ENCODE data around the gene PPP1R3G.
"Not testable (repeated sequence)": the region's sequence is repeated elsewhere in the genome, so short reads cannot be mapped to it uniquely, and the experiment has no call there.

PPP1R3G gene

DNA sequence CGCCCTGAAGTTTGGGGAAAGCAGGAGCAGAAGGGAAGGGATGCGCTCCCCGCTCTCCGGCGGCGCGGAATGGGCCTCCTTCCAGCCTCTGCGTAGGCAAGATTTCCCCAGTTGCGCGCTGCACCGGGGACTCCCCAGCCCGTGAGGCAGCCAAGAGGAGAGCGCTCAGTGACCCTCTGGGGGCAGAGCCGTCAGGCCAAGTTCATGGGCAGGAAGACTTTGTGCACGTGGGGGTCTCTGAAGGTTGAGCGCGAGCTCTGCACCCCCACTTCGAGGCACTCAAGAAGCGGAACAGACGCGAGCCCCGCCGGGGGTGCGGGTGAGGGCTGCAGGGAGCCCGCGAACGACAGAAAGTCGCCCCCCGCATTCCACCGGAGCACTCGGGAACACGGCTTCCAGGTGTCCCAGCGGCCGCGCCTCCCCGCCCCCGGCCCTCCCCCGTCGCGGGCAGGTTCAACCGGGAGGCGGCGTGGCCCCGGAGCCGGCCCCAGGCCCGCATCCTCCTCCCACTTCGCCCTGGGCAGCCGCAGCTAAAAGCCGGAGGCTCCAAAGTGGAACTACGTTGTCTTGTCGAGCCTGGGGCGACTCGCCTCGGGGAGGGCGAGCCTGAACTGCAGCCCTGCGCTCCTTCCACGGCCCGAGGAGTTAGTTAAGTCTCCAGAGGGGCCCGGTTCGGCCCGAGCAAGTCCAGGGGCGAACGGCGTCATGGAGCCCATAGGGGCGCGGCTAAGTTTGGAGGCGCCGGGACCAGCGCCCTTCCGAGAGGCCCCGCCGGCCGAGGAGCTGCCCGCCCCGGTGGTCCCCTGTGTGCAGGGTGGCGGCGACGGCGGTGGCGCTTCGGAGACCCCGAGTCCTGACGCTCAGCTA, at the start of gene PPP1R3G:
Gene PPP1R3G (plus strand): TSS at position 561 of the 867 bp plus-strand sequence. CDS start 145 bp downstream, at position 706.
- no peak for DNase-seq (ENCODE audit: extremely low read depth in 1 of 2, low read depth in 1 of 2)

DNA sequence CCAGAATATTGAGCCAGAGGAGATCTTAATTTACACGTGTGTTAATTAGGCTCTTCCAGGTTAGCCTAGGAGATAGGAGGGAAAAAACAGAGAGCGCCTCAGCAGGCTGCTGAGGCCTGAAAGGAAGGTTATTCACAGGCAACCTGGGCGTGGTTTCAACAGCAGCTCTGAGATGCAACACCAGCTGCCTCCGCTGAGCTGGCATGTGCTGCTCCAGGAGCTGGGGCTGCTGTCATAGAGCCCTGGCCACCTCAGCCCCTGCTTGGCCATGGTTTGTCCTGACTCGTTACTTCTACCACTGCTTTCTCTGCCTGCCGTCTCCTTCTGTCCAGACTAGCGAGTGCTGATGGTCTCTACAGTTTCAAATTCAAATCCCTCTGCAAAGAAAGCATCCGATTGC, 48.9 kb upstream of the PPP1R3G start:
- DNase-seq (ENCODE audit: extremely low read depth in 1 of 2, low read depth in 1 of 2): no peak

DNA sequence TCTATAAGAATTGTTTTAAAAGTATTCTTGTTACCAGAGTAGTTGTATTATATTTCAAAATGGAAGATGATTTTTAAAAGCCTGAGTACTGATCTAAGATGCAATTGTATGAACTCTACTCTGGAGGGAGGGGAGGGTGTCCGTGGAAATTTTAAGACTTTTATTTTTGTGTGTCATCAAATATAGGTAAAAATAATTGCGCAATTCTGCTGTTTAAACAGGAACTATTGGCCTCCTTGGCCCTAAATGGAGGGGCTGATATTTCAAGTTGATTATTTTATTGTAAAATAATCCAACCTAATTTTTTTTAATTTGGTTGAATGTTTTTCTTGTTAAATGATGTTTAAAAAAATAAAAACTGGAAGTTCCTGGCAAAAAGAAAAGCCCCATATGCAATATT, 43.2 kb upstream of the PPP1R3G start:
- no peak for DNase-seq (ENCODE audit: extremely low read depth in 1 of 2, low read depth in 1 of 2)

DNA sequence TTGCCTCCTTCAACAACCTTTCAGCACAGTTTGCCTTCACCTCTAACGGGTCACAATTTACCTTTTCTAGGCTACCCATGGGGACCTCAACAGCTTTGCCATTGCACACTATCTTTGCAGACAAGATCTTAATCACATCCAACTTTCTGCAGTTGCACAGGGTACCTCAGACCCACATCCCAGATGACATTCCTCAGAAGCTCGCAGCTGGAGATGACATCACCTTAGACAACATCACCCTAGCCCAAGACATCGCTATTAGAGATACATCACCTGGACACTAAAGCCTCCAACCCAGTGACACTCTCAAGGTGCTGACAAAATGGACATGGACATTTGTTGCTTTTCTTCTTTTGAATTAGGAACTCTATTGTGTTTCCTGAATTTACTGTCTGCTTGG, 42.7 kb upstream of the PPP1R3G start:
- DNase-seq (ENCODE audit: extremely low read depth in 1 of 2, low read depth in 1 of 2): no peak

DNA sequence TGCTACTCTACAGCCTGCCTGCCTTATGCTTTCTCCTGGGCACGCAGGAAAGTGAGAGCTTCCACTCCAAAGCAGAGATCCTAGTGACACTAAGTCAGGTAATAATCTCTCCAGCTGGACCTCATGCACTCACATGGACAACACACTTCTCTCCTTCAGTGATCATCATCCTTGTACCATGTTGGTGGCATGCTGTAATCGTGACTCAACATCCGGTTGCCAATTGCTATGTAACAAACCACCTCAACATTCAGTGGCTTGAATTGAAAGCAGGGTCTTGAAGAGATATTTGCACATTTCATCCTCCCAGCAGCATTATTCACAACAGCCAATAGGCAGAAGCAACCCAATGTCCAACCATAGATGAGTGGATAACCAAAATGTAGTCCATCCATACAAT, 40.3 kb upstream of the PPP1R3G start:
- no peak for DNase-seq (ENCODE audit: extremely low read depth in 1 of 2, low read depth in 1 of 2)

DNA sequence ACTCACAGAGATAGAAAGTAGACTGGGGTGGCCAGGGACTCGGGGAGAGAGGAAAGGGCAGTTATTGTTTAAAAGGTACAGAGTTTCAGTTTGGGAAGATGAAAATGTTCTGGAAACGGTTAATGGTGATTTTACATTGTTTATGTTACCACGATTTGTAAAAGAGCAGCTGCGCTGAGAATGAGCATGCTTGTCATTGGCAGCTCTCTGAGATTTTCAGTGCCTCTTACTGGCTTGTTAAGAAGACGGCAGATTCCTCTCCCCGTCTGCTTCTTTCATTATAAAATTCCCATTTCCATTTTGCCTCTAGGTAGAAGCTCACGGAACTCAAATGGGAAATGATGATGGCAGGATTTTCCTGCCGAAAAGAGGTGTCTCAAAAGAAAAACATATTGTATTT, 39.7 kb upstream of the PPP1R3G start:
- DNase-seq (ENCODE audit: extremely low read depth in 1 of 2, low read depth in 1 of 2): no peak

DNA sequence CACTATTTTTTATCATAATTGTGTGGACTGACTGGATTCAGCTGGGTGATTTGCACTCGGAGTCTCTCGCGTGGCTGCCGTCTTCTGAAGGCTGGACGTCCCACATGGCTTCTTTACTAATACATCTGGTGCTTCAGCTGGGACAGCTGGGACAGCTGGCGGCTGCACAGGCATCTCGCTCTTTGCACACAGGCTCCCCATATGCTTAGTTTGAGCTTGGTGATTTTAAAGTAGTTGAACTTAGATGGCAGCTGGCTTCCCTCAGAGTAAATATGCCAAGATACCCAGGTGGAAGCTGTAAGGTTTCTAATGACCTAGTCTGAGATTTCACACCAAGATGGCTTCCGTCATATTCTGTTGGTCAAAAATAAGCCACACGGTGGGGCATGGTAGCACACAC, 38.7 kb upstream of the PPP1R3G start:
- no peak for DNase-seq (ENCODE audit: extremely low read depth in 1 of 2, low read depth in 1 of 2)

DNA sequence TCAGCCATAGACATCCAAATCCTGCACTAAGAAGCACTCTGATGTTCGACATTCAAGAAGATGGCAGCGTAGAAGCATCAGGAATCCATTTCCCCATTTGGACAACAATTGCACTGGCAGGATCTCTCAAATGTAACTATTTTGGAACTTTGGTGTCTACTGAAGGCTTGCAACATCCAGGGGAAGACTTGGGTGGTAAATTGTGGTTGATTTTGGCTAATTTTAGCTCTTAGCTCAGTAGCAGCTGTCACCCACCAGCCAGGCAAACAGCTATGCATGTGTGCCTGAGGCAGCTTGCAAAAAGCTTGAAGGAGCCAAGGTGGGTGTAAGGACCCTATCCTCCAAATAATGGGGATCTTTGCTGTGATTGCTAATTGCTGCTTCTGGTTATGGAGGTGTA, 35.1 kb upstream of the PPP1R3G start:
- DNase-seq (ENCODE audit: extremely low read depth in 1 of 2, low read depth in 1 of 2): no peak

DNA sequence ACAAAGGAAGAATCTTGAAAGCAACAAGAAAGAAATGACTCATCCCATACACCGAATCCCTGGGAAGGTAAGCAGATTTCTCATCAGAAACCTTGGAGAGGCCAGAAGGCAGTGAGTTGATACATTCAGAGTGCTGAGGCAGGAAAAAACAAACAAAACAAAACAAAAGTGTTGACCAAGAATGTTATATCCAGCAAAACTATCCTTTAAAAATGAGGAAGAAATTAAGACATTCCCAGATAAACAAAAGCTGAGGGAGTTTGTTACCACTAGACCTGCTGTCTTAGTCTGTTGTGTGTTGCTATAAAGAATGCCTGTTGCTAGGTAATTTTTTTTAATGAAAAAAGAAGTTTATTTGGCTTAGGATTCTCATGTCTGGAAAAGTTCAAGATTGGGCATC, 33.7 kb upstream of the PPP1R3G start:
- no peak for DNase-seq (ENCODE audit: extremely low read depth in 1 of 2, low read depth in 1 of 2)

DNA sequence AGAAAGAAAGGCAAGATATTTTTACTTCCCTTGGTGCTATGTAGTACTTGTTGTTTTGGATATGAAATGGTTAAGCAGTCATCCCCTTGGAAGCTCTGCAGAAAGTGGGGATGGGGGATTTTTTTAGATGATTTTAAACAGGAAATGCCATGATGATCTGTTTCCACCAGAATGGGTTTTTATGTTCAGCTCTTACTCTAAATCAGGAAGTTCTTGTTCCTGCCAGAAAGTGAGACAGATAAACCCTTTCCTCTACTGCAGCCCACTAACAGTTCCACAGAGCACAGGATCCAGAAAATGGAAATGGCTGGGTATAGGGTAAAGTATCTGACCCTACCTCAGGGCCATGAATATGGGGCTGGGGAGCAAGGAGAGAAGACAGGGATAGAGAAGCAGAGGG, 32.1 kb upstream of the PPP1R3G start:
- DNase-seq (ENCODE audit: extremely low read depth in 1 of 2, low read depth in 1 of 2): no peak

DNA sequence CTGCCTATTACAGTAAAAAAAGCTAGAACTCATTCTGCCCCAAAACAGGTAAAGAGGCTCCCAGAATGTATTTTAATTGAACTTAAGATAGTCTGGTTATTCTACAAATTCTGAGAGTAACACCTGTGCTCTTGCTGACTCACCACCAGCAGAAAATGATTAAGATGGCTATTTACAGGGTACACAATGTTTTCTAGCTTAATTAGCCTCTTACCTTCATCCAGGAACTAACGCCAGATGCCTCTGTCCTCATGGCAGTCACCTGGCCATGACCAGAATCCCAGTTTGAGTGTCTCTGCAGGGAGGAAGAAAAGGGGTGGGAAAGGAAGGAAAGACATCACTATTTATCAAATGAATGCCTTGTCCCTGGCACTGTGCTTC, 31.3 kb upstream of the PPP1R3G start:
- no peak for DNase-seq (ENCODE audit: extremely low read depth in 1 of 2, low read depth in 1 of 2)

DNA sequence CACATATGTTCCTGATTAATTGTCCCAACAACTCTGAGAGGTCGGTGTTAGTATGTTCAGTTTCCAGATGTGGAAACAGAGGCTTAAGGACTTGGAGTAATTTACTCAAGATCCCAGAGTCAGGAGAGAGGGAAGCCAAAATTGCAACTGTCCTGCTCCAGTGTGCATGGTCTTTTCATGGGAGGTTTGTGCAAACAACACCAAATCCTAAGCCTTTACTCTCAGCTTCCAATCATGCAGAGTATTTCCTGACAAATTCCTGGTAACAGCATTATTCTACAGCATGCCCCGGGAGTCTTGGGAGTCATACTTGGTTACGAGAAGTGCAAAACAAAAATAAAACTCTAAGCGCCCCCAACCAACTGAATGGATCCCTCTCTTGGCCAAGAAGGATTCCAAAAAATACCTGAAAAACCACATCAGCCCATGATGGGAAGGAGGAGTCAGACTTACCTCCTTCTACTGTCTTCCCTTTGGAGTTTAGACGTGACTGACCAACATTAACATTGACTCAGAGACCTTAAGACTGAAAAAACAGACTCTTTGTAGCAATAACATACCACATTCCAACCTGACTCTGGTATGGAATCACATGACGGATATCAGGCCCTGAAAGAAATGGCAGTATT, 30.8 kb upstream of the PPP1R3G start:
- no peak for DNase-seq (ENCODE audit: extremely low read depth in 1 of 2, low read depth in 1 of 2)

DNA sequence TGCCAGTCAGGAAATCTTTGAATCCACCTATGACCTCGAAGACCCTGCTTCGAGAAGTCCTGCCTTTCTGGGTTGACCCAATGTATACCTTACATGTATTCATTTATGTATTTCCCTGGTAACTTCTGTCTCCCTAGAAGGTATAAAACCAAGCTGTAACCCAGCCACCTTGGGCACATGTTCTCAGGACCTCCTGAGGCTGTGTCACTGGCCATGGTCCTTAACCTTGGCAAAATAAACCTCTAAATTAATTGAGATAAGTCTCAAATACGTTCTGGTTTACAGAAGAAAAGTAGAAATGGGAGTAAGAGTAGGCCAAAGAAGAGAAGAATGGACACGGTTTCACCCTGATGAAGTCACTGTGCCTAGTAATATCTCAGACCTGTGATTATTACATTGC, 30.0 kb upstream of the PPP1R3G start:
- no peak for DNase-seq (ENCODE audit: extremely low read depth in 1 of 2, low read depth in 1 of 2)

DNA sequence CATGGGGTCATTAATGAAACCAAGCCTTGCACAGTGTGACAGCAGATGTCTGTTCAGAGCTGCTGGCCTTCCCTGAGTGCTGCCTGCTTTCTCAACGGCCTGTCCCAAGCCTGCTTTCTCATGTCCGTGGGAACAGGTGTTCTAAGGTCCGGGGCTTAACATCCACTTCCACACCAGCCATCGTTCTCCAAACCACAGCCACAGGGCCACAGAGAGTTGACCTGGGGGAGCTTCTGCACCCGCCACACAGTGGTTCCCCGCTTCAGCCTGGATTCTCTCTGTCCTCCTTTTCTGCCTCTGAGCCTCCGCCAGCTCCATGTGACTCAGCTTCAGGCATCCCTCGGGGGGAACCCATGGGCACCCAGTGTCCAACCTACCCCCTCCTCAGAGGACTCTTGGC, 26.9 kb upstream of the PPP1R3G start:
- no peak for DNase-seq (ENCODE audit: extremely low read depth in 1 of 2, low read depth in 1 of 2)

DNA sequence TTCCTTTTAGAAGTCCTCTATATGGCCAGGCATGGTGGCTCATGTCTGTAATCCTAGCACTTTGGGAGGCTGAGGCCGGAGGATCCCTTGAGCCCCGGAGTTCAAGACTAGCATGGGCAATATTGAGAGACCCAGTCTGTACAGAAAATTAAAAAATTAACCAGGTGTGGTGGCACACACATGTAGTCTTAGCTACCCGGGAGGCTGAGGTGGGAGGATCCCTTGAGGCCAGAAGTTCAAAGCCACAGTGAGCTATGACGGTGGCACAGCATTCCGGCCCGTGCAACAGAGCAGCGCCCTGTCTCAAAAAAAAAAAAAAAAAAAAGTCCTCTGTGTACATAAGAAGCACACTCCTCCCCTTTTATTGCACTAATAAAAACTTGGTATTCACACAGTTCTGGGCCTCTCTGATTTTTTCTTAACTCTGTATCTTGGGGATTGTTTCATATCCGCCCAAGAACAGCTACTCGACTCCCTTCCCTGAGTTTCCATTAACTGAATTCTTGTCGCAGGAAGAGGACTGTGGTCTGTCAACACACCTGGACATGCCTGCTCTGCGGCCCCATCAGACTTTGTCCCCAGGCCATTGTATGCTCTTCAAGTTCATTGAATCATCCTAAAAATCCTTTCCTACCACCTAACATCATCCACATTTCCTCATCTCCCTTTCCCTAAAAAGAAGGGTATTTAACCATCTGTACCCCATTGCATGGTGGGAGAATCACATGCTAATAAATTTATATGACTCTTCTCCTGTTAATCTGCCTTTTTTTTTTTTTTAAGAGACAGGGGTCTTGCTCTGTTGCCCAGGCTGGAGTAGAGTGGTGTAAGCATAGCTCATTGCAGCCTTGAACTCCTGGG, 25.9 kb upstream of the PPP1R3G start:
- no peak for DNase-seq (ENCODE audit: extremely low read depth in 1 of 2, low read depth in 1 of 2)

DNA sequence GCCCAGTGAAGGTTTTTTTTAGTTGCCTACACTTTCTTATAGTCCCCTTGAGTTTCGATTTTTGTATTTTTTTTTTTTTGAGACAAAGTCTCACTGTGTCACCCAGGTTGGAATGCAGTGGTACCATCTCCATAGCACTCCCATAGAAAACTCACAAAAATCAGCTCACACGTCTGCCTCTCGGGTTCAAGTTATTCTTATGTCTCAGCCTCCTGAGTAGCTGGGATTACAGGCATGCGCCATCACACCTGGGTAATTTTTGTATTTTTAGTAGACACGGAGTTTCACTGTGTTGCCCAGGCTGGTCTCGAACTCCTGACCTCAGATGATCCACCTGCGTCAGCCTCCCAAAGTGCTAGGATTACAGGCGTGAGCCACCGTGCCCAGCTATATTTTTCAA, 24.7 kb upstream of the PPP1R3G start:
- DNase-seq (ENCODE audit: extremely low read depth in 1 of 2, low read depth in 1 of 2): not testable (repeated sequence)

DNA sequence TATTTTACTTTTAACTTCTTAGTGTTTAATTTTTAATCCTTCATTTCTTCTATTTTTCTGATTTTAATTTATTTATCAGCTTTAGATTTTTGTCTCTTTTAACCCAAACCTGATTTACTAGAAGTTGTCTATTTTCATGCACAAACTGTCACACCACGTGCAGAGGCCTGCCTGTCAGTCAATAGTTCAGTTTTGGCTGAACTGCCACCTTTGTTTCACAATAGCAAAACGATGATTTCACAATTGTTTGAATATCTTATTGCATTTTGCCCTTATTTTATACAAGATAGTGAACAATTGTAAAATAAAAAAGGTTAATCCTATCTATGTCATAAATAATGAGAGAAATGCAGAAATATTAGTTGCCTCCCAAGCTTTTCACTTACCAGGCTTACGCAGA, 24.0 kb upstream of the PPP1R3G start:
- DNase-seq (ENCODE audit: extremely low read depth in 1 of 2, low read depth in 1 of 2): no peak

DNA sequence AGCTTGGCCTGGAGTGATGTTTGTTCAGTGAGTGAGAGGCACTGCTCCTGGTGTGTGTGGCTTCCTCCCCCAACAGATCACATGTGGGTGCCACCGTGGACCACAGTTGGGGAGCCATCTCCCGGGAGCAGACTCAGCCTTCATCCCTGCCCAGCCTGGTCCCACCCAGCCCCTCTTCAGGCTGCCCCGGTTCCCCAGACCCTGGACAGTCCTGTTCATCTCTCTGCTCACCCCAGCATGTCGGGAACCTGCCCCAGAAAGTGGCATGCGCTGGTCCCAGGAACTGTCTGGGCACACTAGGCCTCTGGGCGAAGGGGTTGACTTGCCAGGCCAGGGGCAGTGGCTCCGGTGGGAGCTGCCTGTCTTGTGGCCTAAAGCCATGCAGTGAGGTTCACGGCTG, 21.5 kb upstream of the PPP1R3G start:
- DNase-seq (ENCODE audit: extremely low read depth in 1 of 2, low read depth in 1 of 2): no peak

DNA sequence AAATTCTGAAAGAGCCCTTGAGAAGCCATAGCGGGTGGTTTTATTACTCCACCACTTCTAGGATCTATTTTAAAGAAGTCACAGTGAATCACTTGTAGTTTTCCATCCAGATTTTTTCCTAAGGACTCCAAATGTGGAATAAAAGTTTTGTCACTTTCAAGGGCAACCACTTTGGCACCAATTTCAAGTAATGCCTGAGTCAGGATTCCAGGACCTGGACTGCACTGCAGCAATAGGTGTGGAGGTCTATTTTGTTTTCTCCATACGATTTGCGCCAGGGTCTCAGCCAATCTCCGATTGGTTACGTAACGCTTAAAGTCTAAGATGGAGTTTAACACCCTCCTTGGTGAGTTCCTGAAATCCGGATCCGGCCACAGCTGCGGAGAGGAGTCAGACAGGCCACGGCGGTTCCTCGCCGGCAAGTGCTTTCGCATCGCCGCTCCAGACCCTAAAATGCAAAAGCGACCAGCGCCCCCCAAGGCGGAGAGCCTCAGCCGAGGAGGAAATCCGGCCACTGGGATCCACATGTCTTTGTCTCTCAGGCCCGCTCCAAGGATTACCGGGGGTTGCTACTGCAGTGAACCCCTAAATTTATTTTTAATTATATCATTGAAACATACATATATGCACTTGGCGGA, 18.6 kb upstream of the PPP1R3G start:
- no peak for DNase-seq (ENCODE audit: extremely low read depth in 1 of 2, low read depth in 1 of 2)

DNA sequence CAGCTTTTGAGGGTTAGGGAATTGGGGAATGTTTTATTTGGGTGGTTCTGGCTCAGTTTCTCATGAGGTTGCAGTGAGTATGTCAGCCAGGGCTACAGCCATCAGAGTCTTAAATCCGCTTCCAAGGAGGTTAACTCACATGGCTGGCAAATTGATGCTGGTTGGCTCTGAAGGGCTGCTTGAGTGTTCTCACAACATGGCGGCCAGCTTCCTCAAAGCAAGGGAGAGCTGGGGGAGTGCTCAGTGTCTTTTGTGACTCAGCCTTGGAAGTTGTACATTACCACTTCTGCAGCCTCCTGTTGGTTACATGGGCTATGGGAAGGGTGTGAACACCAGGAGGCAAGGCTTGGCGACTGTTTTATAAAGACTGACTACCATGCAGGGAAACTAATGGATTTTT, 17.8 kb upstream of the PPP1R3G start:
- no peak for DNase-seq (ENCODE audit: extremely low read depth in 1 of 2, low read depth in 1 of 2)

DNA sequence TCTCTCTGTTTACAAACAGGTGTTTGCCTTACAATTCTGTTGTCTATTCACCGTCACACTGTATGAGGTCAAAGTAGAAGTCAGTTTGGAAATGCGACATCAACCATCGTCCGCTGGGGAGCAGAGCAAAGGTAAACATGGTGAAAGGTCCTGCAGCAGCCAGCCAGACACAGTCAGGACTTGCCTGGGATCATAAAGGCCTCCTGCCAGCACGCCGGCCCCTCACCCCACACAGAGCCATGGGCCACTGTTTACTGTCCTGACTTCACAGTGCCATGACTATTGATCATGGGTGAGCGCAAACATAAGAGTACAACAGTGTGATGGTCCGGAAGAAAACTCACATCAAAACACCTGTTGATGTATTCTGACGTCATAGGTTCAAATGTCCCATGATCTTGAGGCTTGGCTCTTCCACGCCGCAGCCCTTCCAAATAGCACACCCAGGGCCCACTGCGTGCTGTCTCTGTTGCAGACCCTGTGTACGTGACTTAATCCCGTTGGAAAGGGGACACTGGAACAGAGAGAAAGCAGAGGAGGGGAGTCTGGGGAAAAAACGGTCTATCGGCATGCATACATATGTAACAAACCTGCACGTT, 16.9 kb upstream of the PPP1R3G start:
- DNase-seq (ENCODE audit: extremely low read depth in 1 of 2, low read depth in 1 of 2): no peak
